Activated CD4-positive, alpha-beta T cell treated with anti-CD3 and anti-CD28 coated beads, Interleukin-2, amount 10 ng/mL, durations not matched to agents 7 days and 5 days (primary cell): ENCODE measurements around the gene KITLG. TPM values are rescaled to one million over a fixed set of nuclear protein-coding genes. Genes with fewer than 3 reads are reported as not detected.
"Not testable (repeated sequence)": the region's sequence is repeated elsewhere in the genome, so short reads cannot be mapped to it uniquely, and the experiment has no call there.

Source experiments
- CTCF ChIA-PET: fragments of 350-600 bp; sonication (Branson Sonifier 250); formaldehyde crosslinking; loops from one replicate; lab custom pipeline; 2021; ENCODE audit warnings: antibody characterized with exemption; lab: Charles Lee
- POLR2A ChIA-PET: fragments of 350-600 bp; sonication (Branson Sonifier 250); formaldehyde crosslinking; loops from one replicate; lab custom pipeline; 2021; ENCODE audit warnings: antibody characterized with exemption; lab: Charles Lee
- DNase-seq: peaks from one replicate; pipeline ENCODE4 v3.0.0-alpha.2; 2020
- H3K27ac Mint-ChIP-seq: one replicate; pipeline ENCODE4 v1.8.0; 2021; ENCODE audit warnings: mild to moderate bottlenecking, moderate library complexity, mixed read lengths
- H3K27me3 Mint-ChIP-seq: one replicate; pipeline ENCODE4 v1.8.0; 2021; ENCODE audit warnings: mixed read lengths
- H3K36me3 Mint-ChIP-seq: one replicate; pipeline ENCODE4 v1.8.0; 2021; ENCODE audit warnings: low read depth, mixed read lengths
- H3K4me1 Mint-ChIP-seq: one replicate; pipeline ENCODE4 v1.8.0; 2021; ENCODE audit warnings: mixed read lengths
- H3K4me3 Mint-ChIP-seq: one replicate; pipeline ENCODE4 v1.8.0; 2021; ENCODE audit warnings: mild to moderate bottlenecking, moderate library complexity, mixed read lengths
- H3K9me3 Mint-ChIP-seq: one replicate; pipeline ENCODE4 v1.8.0; 2021; ENCODE audit warnings: mixed read lengths
- total RNA-seq, 2 experiments: library from RNA; stranded (reverse); gene quantifications; one replicate each; pipeline ENCODE4 v1.2.3, GENCODE V29; 2021

Gene KITLG
- under 1 TPM in 1 of 2 experiments, not detected in 1; 0.12 TPM for total RNA-seq

GRCh38 chr12:88580051-88580871 lies at the start of gene KITLG:
Gene KITLG (minus strand): TSS chr12:88580471. CDS start chr12:88580278, 193 bp downstream.
- Mint-ChIP-seq H3K27me3 (peaks cover 51% of the 10 kb centered on the region), H3K4me3 (peak within 1 kb of the TSS; percentile 57), H3K4me1 (peaks cover 13% of the 10 kb centered on the region), H3K9me3 (no peaks in the 10 kb centered on the region), H3K36me3 (no peaks in the 10 kb centered on the region), H3K27ac (no peak within 1 kb of the TSS)
- DNase-seq: peak; percentile 16
- POLR2A ChIA-PET: no interaction called here
- CTCF ChIA-PET: interaction anchor here (1.2 kb wide), 1 partner anchor 20 kb away, joined by 3 read pairs; no protein-coding TSS in a partner anchor

- Mint-ChIP-seq H3K27ac (no peak overlapping the region), H3K9me3 (no peaks in the 10 kb centered on the region), H3K4me1 (no peaks in the 10 kb centered on the region), H3K4me3 (no peak overlapping the region), H3K36me3 (no peaks in the 10 kb centered on the region), H3K27me3 (no peaks in the 10 kb centered on the region)
- DNase-seq: no peak
- CTCF ChIA-PET: no interaction called here
- POLR2A ChIA-PET: no interaction called here
Measured at GRCh38 chr12:88628856-88629509, 48.7 kb upstream of the KITLG start.

GRCh38 chr12:88628035-88628434 lies 47.8 kb upstream of the KITLG start:
- not testable (repeated sequence) for H3K27me3 Mint-ChIP-seq

GRCh38 chr12:88627501-88627900 lies 47.2 kb upstream of the KITLG start:
- POLR2A ChIA-PET: no interaction called here
- no peaks in the 10 kb centered on the region for H3K36me3 Mint-ChIP-seq
- no peak for DNase-seq
- no peaks in the 10 kb centered on the region for H3K27me3 Mint-ChIP-seq
- H3K9me3 Mint-ChIP-seq: no peaks in the 10 kb centered on the region
- H3K4me1 Mint-ChIP-seq: no peaks in the 10 kb centered on the region
- no peak overlapping the region for H3K4me3 Mint-ChIP-seq
- CTCF ChIA-PET: no interaction called here
- H3K27ac Mint-ChIP-seq: no peak overlapping the region

More at GRCh38 chr12:88628035-88628434, 47.8 kb upstream of the KITLG start:
- H3K36me3 Mint-ChIP-seq, POLR2A ChIA-PET, DNase-seq, H3K4me3 Mint-ChIP-seq, H3K9me3 Mint-ChIP-seq, CTCF ChIA-PET, H3K27ac Mint-ChIP-seq, H3K4me1 Mint-ChIP-seq: not testable (repeated sequence)

DNA sequence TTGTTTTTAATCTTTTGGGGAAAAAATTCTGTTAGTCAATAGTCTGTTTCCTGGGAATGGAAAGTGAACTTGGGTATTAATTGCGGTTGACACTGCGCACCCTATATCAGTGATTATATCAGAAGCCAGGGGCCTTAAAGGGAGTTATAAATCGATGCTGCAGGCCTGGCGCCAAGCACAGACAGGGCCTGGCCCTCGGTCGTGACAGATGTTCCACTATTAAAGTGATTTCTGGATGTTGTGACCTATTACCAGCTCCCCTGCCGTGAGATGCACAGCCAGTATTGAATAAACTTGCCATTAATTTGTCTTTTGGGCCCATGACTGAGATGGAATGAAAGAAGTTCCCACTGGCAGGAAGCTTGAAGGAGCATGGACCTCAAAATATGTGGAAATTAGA lies 45.1 kb upstream of the KITLG start:
- Mint-ChIP-seq H3K36me3 (no peaks in the 10 kb centered on the region), H3K9me3 (no peaks in the 10 kb centered on the region)

DNA sequence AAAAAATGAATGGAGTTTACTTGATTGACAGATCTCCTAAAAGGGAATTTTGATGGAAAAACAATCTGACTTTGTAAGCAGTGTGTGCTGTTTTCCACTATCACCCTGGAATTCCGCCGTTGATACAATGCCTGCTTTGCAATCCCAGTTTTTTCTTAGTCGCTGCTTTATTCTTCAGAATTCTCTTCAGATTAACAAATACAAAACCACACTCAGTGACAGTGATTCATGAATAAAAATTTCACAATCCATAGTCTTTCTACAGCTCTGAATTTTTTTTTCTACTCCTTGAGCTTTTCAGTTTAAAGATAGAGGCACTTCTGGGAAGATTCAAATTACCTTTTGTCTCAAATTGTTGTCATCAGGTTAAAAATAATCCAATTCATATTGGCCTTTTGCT lies 44.6 kb upstream of the KITLG start:
- CTCF ChIA-PET: no interaction called here
- no peaks in the 10 kb centered on the region for H3K36me3 Mint-ChIP-seq
- no peak overlapping the region for H3K27ac Mint-ChIP-seq
- no peak for DNase-seq
- no peaks in the 10 kb centered on the region for H3K4me1 Mint-ChIP-seq
- POLR2A ChIA-PET: no interaction called here
- no peaks in the 10 kb centered on the region for H3K27me3 Mint-ChIP-seq
- H3K4me3 Mint-ChIP-seq: no peak overlapping the region
- H3K9me3 Mint-ChIP-seq: no peaks in the 10 kb centered on the region

More for the DNA sequence above, 45.1 kb upstream of the KITLG start:
- ChIA-PET CTCF (no interaction called here), POLR2A (no interaction called here)
- H3K27ac Mint-ChIP-seq: no peak overlapping the region
- H3K27me3 Mint-ChIP-seq: no peaks in the 10 kb centered on the region
- H3K4me3 Mint-ChIP-seq: no peak overlapping the region
- no peak for DNase-seq
- no peaks in the 10 kb centered on the region for H3K4me1 Mint-ChIP-seq

DNA sequence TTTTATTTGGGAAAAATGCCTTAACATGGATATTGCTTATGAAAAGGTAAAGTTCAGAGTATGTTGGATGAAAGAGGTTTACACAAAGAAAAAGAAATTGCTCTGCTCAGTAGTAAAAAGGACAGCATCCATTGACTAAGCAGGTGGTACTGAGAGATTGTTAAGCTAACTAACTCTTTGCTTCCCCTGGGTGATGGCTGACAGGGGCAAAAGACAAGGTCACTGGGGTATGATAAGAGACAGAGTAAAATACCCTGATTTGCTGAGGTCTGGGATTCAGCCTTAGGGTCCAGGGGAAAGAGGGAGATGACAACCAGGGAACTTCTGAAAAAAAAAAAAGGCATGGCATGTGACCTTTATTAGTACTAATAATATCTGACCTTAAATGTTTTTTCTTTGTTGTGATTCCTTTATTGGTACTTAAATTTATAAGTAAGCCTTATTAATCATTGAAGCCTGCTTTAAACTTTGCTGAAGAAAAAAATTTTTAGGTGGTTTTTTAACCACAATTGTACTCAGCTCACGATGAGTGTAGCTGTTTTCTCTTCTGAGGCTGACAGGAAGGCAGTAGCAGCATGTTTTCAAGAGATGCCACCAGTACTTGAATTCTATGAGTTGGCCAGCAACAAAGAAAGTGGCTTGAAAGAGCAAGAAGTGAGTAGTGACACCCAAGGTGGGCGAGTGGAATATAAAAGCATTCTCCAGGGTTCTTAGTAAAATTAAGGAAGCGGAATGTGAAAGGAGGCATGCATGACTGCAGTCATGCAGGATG lies 43.7 kb upstream of the KITLG start:
- ChIA-PET CTCF (no interaction called here), POLR2A (no interaction called here)
- Mint-ChIP-seq H3K9me3 (no peaks in the 10 kb centered on the region), H3K4me1 (no peaks in the 10 kb centered on the region), H3K27ac (no peak overlapping the region), H3K4me3 (no peak overlapping the region), H3K36me3 (no peaks in the 10 kb centered on the region), H3K27me3 (no peaks in the 10 kb centered on the region)
- no peak for DNase-seq

DNA sequence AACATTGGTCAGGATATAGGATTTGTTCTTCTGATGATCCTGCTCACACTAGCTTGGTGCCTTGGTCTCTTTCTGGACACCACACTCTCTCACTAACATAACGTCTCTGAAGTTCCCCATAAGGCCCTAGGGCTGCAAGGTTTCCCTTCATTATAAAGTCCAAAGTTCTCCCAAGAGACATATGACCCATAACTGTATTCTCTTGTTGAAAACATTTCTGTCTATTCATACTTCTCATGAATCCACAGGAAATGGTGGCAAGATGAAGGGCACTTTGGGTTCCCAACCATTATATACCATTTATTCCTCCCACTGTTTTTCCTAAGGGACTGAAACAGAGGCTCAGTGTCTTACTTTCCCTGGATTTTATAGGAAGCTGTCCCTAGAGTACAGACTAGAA lies 37.1 kb upstream of the KITLG start:
- ChIA-PET POLR2A (no interaction called here), CTCF (no interaction called here)
- H3K9me3 Mint-ChIP-seq: no peaks in the 10 kb centered on the region
- H3K36me3 Mint-ChIP-seq: no peaks in the 10 kb centered on the region
- DNase-seq: no peak
- H3K4me3 Mint-ChIP-seq: no peak overlapping the region
- no peaks in the 10 kb centered on the region for H3K27me3 Mint-ChIP-seq
- no peaks in the 10 kb centered on the region for H3K4me1 Mint-ChIP-seq
- no peak overlapping the region for H3K27ac Mint-ChIP-seq

GRCh38 chr12:88615490-88615889 lies 35.2 kb upstream of the KITLG start:
- no peak for DNase-seq
- Mint-ChIP-seq H3K4me1 (no peaks in the 10 kb centered on the region), H3K9me3 (no peaks in the 10 kb centered on the region), H3K27me3 (no peaks in the 10 kb centered on the region), H3K36me3 (no peaks in the 10 kb centered on the region), H3K27ac (no peak overlapping the region), H3K4me3 (no peak overlapping the region)
- POLR2A ChIA-PET: interaction anchor here (0.6 kb wide), 1 partner anchor 133 kb away, joined by 4 read pairs; no protein-coding TSS in a partner anchor
- CTCF ChIA-PET: no interaction called here

DNA sequence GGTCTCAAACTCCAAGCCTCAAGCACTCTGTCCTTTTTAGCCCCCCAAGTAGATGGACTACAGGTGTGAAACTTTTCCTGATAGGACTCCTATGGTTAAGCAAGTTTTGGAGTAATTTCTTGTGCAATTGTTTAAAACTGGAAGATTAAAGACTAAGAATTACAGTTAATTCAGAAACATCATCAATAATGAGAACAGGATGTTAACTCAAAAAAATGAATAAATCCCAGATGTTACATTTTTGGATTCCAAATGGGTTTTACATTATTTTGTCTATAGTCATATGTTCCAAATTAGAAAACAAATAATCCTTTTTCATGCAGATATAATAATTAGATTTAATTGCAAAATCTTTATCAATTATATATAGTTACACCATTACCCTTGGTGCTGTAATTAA lies 24.4 kb upstream of the KITLG start:
- POLR2A ChIA-PET: no interaction called here
- H3K9me3 Mint-ChIP-seq: peaks cover 3% of the 10 kb centered on the region
- H3K4me3 Mint-ChIP-seq: no peak overlapping the region
- H3K36me3 Mint-ChIP-seq: no peaks in the 10 kb centered on the region
- no peak overlapping the region for H3K27ac Mint-ChIP-seq
- no peak for DNase-seq
- CTCF ChIA-PET: no interaction called here
- H3K4me1 Mint-ChIP-seq: no peaks in the 10 kb centered on the region
- no peaks in the 10 kb centered on the region for H3K27me3 Mint-ChIP-seq

GRCh38 chr12:88600272-88600671 lies 20.0 kb upstream of the KITLG start:
- Mint-ChIP-seq H3K27me3 (no peaks in the 10 kb centered on the region), H3K9me3 (no peaks in the 10 kb centered on the region), H3K4me1 (no peaks in the 10 kb centered on the region), H3K36me3 (no peaks in the 10 kb centered on the region), H3K4me3 (no peak overlapping the region), H3K27ac (no peak overlapping the region)
- no peak for DNase-seq
- CTCF ChIA-PET: no interaction called here
- POLR2A ChIA-PET: no interaction called here

GRCh38 chr12:88597365-88597764 lies 17.1 kb upstream of the KITLG start:
- no peaks in the 10 kb centered on the region for H3K36me3 Mint-ChIP-seq
- ChIA-PET CTCF (no interaction called here), POLR2A (no interaction called here)
- H3K4me1 Mint-ChIP-seq: no peaks in the 10 kb centered on the region
- H3K4me3 Mint-ChIP-seq: no peak overlapping the region
- no peak for DNase-seq
- no peaks in the 10 kb centered on the region for H3K27me3 Mint-ChIP-seq
- no peaks in the 10 kb centered on the region for H3K9me3 Mint-ChIP-seq
- H3K27ac Mint-ChIP-seq: no peak overlapping the region

DNA sequence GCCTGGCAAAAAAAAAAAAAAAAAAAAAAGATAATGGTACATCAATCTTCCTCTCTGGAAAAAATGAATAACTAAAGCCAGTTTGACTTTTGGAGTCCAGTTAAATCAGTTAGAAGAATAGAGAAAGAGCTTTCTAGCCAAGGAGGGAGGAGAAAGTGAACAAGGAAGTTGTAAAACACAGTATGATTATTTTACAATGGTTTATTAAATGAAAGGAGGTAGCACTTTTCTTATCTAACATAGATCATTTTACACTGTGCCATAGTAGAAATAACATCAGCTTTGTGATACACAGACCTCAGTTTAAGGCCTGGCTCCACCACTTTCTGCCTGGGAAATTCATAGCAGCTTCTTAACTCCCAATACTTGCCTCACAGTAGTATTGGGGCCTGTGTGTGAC lies 15.4 kb upstream of the KITLG start:
- POLR2A ChIA-PET: no interaction called here
- no peaks in the 10 kb centered on the region for H3K4me1 Mint-ChIP-seq
- H3K27me3 Mint-ChIP-seq: no peaks in the 10 kb centered on the region
- H3K9me3 Mint-ChIP-seq: no peaks in the 10 kb centered on the region
- CTCF ChIA-PET: interaction anchor here (0.6 kb wide), 1 partner anchor 436 kb away, joined by 3 read pairs; no protein-coding TSS in a partner anchor
- H3K36me3 Mint-ChIP-seq: no peaks in the 10 kb centered on the region
- DNase-seq: no peak
- no peak overlapping the region for H3K4me3 Mint-ChIP-seq
- no peak overlapping the region for H3K27ac Mint-ChIP-seq
